ENCODE measurements around the gene RICTOR.

DNA sequence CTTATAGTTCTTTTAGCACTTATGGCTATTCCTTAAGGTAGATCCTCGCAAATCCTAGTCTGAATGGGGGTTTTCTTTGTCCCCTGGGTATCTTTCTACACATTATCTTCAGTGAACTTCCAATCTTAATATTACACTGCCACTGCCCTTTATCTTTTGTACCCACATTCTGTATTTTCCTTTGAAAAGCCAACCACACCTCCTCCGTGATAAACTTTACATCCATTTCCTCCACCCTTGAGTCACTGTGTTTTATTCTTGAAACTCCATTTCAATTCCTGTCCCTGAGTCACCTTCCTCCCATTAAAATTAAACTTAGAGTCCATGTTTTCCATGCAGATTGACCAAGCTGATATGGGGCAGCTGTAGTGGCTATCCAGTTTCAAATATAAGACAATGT, 43.2 kb upstream of the RICTOR start:
- TF ChIP-seq EZH2phosphoT487 (IDR thresholded peaks at IDR 0.05; ENCODE audit: borderline replicate concordance, low read length) (no peak), CTCF (conservative IDR thresholded peaks at IDR 0.05; ENCODE audit: low read depth, low read length) (no peak), EZH2 (IDR thresholded peaks at IDR 0.05; ENCODE audit: low read length, unreplicated experiment) (no peak)

All from PC-3 (cell line).